ENCODE data around the gene BDH2. TPM values are rescaled to one million over a fixed set of nuclear protein-coding genes. Genes with fewer than 3 reads are reported as not detected.

Gene BDH2
- total and polyA plus RNA-seq, 2 of the 4 experiments (the other 2 are of a cell fraction), result 49.7 to 52.2 TPM

DNA sequence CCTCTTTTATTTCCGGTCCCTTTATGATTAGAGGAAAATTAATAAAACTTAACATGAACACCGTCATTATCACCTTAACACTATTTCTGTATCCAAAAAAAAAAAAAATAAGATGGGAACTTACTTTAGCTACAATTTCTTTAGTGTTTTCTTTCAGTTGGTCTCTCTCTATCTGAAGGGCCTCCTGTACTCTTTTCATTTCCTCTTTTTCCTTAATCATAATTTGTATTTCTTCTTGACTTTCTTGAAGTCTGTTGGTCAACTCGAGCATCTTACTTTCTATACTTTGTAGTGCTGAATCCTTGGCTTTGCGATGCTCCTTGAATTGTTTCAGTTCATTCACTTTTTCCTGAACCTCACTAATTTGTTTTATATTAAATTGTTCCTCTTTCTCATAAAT is 45.3 kb upstream of the BDH2 start:
- H3K18ac ChIP-seq (ENCODE audit: low read depth, low read length), result no peak overlapping the region
- no peak overlapping the region for H2AFZ ChIP-seq (replicated peaks; ENCODE audit: low read length, poor library complexity)
- no peak overlapping the region for H2BK120ac ChIP-seq (ENCODE audit: low read depth, low read length)
- no peak for TF ChIP-seq MAZ (IDR thresholded peaks at IDR 0.05; ENCODE audit: borderline replicate concordance, low read depth, low read length)
- TF ChIP-seq MXI1 (IDR thresholded peaks at IDR 0.05; ENCODE audit: borderline replicate concordance, low read depth, low read length), result no peak
- TF ChIP-seq, protein P1, sequence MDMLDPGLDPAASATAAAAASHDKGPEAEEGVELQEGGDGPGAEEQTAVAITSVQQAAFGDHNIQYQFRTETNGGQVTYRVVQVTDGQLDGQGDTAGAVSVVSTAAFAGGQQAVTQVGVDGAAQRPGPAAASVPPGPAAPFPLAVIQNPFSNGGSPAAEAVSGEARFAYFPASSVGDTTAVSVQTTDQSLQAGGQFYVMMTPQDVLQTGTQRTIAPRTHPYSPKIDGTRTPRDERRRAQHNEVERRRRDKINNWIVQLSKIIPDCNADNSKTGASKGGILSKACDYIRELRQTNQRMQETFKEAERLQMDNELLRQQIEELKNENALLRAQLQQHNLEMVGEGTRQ (IDR thresholded peaks at IDR 0.05; ENCODE audit: low read depth, low read length), result no peak
- no peak for TF ChIP-seq MAFK (IDR thresholded peaks at IDR 0.05; ENCODE audit: low read depth, low read length)
- TF ChIP-seq POLR2A (IDR thresholded peaks at IDR 0.05; ENCODE audit: low read depth, low read length), result no peak
- TF ChIP-seq SMC3 (IDR thresholded peaks at IDR 0.05; ENCODE audit: low read depth, low read length), result no peak
- TF ChIP-seq RFX5 (IDR thresholded peaks at IDR 0.05; ENCODE audit: low read depth, low read length), result no peak
- TF ChIP-seq NFE2L2 (IDR thresholded peaks at IDR 0.05; ENCODE audit: low read depth, low read length), result no peak
- no peak for TF ChIP-seq BHLHE40 (IDR thresholded peaks at IDR 0.05; ENCODE audit: low read depth, low read length)
- TF ChIP-seq CEBPB (IDR thresholded peaks at IDR 0.05; ENCODE audit: low read depth, low read length), result no peak
- TF ChIP-seq RCOR1 (IDR thresholded peaks at IDR 0.05; ENCODE audit: insufficient replicate concordance, low read length), result no peak
- TF ChIP-seq, protein P2, sequence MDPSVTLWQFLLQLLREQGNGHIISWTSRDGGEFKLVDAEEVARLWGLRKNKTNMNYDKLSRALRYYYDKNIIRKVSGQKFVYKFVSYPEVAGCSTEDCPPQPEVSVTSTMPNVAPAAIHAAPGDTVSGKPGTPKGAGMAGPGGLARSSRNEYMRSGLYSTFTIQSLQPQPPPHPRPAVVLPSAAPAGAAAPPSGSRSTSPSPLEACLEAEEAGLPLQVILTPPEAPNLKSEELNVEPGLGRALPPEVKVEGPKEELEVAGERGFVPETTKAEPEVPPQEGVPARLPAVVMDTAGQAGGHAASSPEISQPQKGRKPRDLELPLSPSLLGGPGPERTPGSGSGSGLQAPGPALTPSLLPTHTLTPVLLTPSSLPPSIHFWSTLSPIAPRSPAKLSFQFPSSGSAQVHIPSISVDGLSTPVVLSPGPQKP (IDR thresholded peaks at IDR 0.05; ENCODE audit: borderline replicate concordance, low read depth, low read length), result no peak
- TF ChIP-seq, protein P3, sequence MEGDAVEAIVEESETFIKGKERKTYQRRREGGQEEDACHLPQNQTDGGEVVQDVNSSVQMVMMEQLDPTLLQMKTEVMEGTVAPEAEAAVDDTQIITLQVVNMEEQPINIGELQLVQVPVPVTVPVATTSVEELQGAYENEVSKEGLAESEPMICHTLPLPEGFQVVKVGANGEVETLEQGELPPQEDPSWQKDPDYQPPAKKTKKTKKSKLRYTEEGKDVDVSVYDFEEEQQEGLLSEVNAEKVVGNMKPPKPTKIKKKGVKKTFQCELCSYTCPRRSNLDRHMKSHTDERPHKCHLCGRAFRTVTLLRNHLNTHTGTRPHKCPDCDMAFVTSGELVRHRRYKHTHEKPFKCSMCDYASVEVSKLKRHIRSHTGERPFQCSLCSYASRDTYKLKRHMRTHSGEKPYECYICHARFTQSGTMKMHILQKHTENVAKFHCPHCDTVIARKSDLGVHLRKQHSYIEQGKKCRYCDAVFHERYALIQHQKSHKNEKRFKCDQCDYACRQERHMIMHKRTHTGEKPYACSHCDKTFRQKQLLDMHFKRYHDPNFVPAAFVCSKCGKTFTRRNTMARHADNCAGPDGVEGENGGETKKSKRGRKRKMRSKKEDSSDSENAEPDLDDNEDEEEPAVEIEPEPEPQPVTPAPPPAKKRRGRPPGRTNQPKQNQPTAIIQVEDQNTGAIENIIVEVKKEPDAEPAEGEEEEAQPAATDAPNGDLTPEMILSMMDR (conservative IDR thresholded peaks at IDR 0.05; ENCODE audit: low read depth, low read length), result no peak
- TF ChIP-seq FOS (IDR thresholded peaks at IDR 0.05; ENCODE audit: low read depth, low read length), result no peak
- no peak for TF ChIP-seq CHD1 (IDR thresholded peaks at IDR 0.05; ENCODE audit: low read depth, low read length)
- TF ChIP-seq RAD21 (IDR thresholded peaks at IDR 0.05; ENCODE audit: low read length), result no peak
- ChIA-PET POLR2A (ENCODE audit: unreplicated experiment) (no interaction called here), CTCF (no interaction called here)
- H3K9me1 ChIP-seq (ENCODE audit: insufficient read depth, low read length), result no peaks in the 10 kb centered on the region
- no peak overlapping the region for H2BK15ac ChIP-seq (ENCODE audit: low read depth, low read length)
- H3K27me3 ChIP-seq (ENCODE audit: control insufficient read depth, insufficient read depth, low read length), result no peaks in the 10 kb centered on the region
- no peak overlapping the region for H3K9ac ChIP-seq (ENCODE audit: low read depth, low read length)
- dilution Hi-C loops (cut with HindIII; ENCODE audit: low sequenced_read_pairs, unreplicated experiment) (no loop called here), in situ Hi-C loops (cut with MboI; ENCODE audit: low sequenced_read_pairs) (no loop called here), intact Hi-C loops (cut with micrococcal nuclease) (no loop called here)
- ATAC-seq (ENCODE audit: low read depth) (no peak), DNase-seq (no peak)
- H3K14ac ChIP-seq (replicated peaks; ENCODE audit: low read depth, low read length), result no peak overlapping the region
- H2BK5ac ChIP-seq (ENCODE audit: low read depth, low read length, poor library complexity, severe bottlenecking), result no peak overlapping the region
- H3K23ac ChIP-seq (ENCODE audit: low read depth, low read length), result no peak overlapping the region
- TSS peak; percentile 84 for BruUV-seq (replicated peaks)
- no peak overlapping the region for H4K91ac ChIP-seq (ENCODE audit: insufficient read depth, low read depth, low read length)
- no peaks in the 10 kb centered on the region for H4K20me1 ChIP-seq (ENCODE audit: insufficient read depth, low read length)
- no peaks in the 10 kb centered on the region for H3K4me1 ChIP-seq (ENCODE audit: control insufficient read depth, insufficient read depth, low read length)
- no peak overlapping the region for H4K8ac ChIP-seq (ENCODE audit: low read depth in 2 of 2, low read length in 2 of 2)
- WGBS, 2 experiments (ENCODE audit: extremely low coverage in 2 of 2, insufficient read length in 1 of 2), result no CpG with 5 or more reads among the region's 4 CpGs
- H3K79me1 ChIP-seq (ENCODE audit: low read depth in 1 of 2, low read length in 2 of 2), result no peaks in the 10 kb centered on the region; a peak in 1 of 4 replicates
- H3K4ac ChIP-seq (ENCODE audit: low read depth, low read length), result no peak overlapping the region
- no peak overlapping the region for H3K4me3 ChIP-seq (ENCODE audit: insufficient read depth, low read depth, low read length)
- H3K27ac ChIP-seq (ENCODE audit: insufficient read depth, low read length), result no peak overlapping the region
- no peak overlapping the region for H2BK20ac ChIP-seq (ENCODE audit: low read depth, low read length)
- no peak overlapping the region for H4K5ac ChIP-seq (ENCODE audit: low read depth, low read length)
- H2AK9ac ChIP-seq (replicated peaks; ENCODE audit: low read depth, low read length, poor library complexity), result no peak overlapping the region
- no peaks in the 10 kb centered on the region; the same call in 1 of the 2 replicates for H3K36me3 ChIP-seq (ENCODE audit: control insufficient read depth, insufficient read depth, low read length)
- no peak overlapping the region for H3K4me2 ChIP-seq (ENCODE audit: low read depth, low read length)
- no peak overlapping the region for H2AK5ac ChIP-seq (ENCODE audit: low read depth, low read length)
- no peak overlapping the region for H3K56ac ChIP-seq (ENCODE audit: extremely low read depth, insufficient read depth, low read length)
- H3K9me3 ChIP-seq (ENCODE audit: control insufficient read depth, insufficient read depth, low read length), result no peaks in the 10 kb centered on the region

Measured in IMR-90 (cell line).